ENCODE results near the gene EPYC.

The EPYC gene

DNA sequence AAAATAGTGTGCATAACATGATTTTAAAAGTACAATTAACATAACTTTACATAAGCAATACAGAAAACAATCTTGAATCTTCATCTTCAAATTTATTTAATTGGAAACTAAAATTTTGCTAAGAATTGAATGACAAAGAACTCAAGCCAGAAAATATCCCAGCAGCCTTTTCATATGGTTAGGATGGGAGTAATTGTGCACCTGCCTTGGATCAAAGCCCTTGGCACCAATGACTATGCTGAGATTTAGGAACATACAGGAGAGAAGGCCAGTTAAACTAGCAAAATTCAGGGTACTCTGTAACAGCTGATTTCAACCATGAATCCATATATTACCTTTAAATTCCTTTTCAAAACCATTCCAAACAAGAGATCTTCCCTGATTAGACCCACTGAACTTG is 47.3 kb upstream of the EPYC start:
- Histone ChIP-seq H3K27ac (ENCODE audit: extremely low read depth, low read depth, low read length) (no peak overlapping the region), H3K4me3 (ENCODE audit: low read depth, low read length) (no peak overlapping the region), H3K9me3 (ENCODE audit: control insufficient read depth, insufficient read depth, low read depth, low read length) (no peaks in the 10 kb centered on the region), H3K4me1 (ENCODE audit: control insufficient read depth, insufficient read depth, low read length) (no peaks in the 10 kb centered on the region), H3K36me3 (ENCODE audit: control insufficient read depth in 2 of 2, insufficient read depth in 1 of 2, low read length in 2 of 2) (no peaks in the 10 kb centered on the region)
- ChIA-PET POLR2A (no interaction called here), CTCF (no interaction called here)
- TF ChIP-seq ZNF202 (tag by site-specific recombination; IDR thresholded peaks at IDR 0.05; ENCODE audit: borderline replicate concordance): no peak
- TF ChIP-seq ZBTB17 (tag by site-specific recombination; IDR thresholded peaks at IDR 0.05): no peak
- TF ChIP-seq, protein P1, sequence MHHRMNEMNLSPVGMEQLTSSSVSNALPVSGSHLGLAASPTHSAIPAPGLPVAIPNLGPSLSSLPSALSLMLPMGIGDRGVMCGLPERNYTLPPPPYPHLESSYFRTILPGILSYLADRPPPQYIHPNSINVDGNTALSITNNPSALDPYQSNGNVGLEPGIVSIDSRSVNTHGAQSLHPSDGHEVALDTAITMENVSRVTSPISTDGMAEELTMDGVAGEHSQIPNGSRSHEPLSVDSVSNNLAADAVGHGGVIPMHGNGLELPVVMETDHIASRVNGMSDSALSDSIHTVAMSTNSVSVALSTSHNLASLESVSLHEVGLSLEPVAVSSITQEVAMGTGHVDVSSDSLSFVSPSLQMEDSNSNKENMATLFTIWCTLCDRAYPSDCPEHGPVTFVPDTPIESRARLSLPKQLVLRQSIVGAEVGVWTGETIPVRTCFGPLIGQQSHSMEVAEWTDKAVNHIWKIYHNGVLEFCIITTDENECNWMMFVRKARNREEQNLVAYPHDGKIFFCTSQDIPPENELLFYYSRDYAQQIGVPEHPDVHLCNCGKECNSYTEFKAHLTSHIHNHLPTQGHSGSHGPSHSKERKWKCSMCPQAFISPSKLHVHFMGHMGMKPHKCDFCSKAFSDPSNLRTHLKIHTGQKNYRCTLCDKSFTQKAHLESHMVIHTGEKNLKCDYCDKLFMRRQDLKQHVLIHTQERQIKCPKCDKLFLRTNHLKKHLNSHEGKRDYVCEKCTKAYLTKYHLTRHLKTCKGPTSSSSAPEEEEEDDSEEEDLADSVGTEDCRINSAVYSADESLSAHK (tag by site-specific recombination; IDR thresholded peaks at IDR 0.05): no peak
- TF ChIP-seq, protein P2, sequence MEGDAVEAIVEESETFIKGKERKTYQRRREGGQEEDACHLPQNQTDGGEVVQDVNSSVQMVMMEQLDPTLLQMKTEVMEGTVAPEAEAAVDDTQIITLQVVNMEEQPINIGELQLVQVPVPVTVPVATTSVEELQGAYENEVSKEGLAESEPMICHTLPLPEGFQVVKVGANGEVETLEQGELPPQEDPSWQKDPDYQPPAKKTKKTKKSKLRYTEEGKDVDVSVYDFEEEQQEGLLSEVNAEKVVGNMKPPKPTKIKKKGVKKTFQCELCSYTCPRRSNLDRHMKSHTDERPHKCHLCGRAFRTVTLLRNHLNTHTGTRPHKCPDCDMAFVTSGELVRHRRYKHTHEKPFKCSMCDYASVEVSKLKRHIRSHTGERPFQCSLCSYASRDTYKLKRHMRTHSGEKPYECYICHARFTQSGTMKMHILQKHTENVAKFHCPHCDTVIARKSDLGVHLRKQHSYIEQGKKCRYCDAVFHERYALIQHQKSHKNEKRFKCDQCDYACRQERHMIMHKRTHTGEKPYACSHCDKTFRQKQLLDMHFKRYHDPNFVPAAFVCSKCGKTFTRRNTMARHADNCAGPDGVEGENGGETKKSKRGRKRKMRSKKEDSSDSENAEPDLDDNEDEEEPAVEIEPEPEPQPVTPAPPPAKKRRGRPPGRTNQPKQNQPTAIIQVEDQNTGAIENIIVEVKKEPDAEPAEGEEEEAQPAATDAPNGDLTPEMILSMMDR (tag by site-specific recombination; IDR thresholded peaks at IDR 0.05): no peak
- no peak for TF ChIP-seq ZNF133 (tag by site-specific recombination; IDR thresholded peaks at IDR 0.05)
- TF ChIP-seq, protein P3, sequence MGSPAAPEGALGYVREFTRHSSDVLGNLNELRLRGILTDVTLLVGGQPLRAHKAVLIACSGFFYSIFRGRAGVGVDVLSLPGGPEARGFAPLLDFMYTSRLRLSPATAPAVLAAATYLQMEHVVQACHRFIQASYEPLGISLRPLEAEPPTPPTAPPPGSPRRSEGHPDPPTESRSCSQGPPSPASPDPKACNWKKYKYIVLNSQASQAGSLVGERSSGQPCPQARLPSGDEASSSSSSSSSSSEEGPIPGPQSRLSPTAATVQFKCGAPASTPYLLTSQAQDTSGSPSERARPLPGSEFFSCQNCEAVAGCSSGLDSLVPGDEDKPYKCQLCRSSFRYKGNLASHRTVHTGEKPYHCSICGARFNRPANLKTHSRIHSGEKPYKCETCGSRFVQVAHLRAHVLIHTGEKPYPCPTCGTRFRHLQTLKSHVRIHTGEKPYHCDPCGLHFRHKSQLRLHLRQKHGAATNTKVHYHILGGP (tag by site-specific recombination; IDR thresholded peaks at IDR 0.05): no peak

DNA sequence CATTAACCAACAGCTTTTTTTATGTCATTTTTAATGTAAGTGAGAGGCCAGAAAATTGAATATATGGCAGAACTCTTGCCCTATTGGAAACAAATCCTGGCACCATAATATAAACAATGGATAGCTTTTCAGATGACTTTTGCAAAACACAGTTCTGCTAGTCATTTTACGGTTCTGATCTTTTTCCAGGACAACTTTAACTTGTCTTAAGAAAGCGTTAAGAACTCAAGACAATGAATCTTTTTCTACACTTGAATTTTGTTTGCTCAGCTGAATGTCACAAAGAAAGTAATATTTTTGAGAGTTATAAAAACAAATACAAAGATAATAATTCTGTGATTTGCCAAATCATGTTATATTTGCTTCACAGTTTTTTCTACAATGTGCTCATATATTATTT is 39.8 kb upstream of the EPYC start:
- Histone ChIP-seq H3K9me3 (ENCODE audit: control insufficient read depth, insufficient read depth, low read depth, low read length) (no peaks in the 10 kb centered on the region), H3K27ac (ENCODE audit: extremely low read depth, low read depth, low read length) (no peak overlapping the region), H3K4me1 (ENCODE audit: control insufficient read depth, insufficient read depth, low read length) (no peaks in the 10 kb centered on the region), H3K4me3 (ENCODE audit: low read depth, low read length) (no peak overlapping the region), H3K36me3 (ENCODE audit: control insufficient read depth in 2 of 2, insufficient read depth in 1 of 2, low read length in 2 of 2) (no peaks in the 10 kb centered on the region)
- ChIA-PET POLR2A (no interaction called here), CTCF (no interaction called here)
- no peak for TF ChIP-seq ZNF777 (tag by site-specific recombination; IDR thresholded peaks at IDR 0.05; ENCODE audit: borderline replicate concordance)
- no peak for TF ChIP-seq ZNF169 (tag by site-specific recombination; IDR thresholded peaks at IDR 0.05)
- TF ChIP-seq, protein P4, sequence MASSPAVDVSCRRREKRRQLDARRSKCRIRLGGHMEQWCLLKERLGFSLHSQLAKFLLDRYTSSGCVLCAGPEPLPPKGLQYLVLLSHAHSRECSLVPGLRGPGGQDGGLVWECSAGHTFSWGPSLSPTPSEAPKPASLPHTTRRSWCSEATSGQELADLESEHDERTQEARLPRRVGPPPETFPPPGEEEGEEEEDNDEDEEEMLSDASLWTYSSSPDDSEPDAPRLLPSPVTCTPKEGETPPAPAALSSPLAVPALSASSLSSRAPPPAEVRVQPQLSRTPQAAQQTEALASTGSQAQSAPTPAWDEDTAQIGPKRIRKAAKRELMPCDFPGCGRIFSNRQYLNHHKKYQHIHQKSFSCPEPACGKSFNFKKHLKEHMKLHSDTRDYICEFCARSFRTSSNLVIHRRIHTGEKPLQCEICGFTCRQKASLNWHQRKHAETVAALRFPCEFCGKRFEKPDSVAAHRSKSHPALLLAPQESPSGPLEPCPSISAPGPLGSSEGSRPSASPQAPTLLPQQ (tag by site-specific recombination; IDR thresholded peaks at IDR 0.05): no peak
- no peak for TF ChIP-seq ZNF76 (tag by site-specific recombination; IDR thresholded peaks at IDR 0.05; ENCODE audit: borderline replicate concordance, low read depth)
- TF ChIP-seq PRDM1 (tag by site-specific recombination; IDR thresholded peaks at IDR 0.05): no peak
- TF ChIP-seq ZSCAN16 (tag by site-specific recombination; IDR thresholded peaks at IDR 0.05): no peak
- no peak for TF ChIP-seq OVOL3 (tag by site-specific recombination; IDR thresholded peaks at IDR 0.05)
- TF ChIP-seq ZEB2 (tag by site-specific recombination; IDR thresholded peaks at IDR 0.05): no peak
- TF ChIP-seq ZNF354C (tag by site-specific recombination; IDR thresholded peaks at IDR 0.05; ENCODE audit: borderline replicate concordance, low read depth): no peak

DNA sequence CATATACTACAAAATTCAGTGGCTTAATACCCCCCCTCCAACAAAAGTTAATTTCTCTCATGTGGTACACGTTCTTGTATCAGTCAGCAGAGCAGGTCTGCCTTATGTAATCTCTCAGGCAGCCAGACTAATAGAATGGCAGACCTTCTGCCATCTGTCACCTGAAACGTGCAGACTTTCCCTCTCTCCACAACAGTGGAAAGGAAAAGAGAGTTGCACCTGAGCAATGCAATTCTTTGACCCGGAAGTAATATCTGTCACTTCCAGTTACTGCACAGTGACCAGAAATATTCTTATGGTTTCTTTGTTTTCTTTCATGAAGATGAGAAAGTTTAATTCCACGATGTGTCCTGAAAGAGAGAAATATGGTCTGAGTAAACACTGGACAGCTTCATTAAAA is 38.6 kb upstream of the EPYC start:
- Histone ChIP-seq H3K4me1 (ENCODE audit: control insufficient read depth, insufficient read depth, low read length) (no peaks in the 10 kb centered on the region), H3K36me3 (ENCODE audit: control insufficient read depth in 2 of 2, insufficient read depth in 1 of 2, low read length in 2 of 2) (no peaks in the 10 kb centered on the region), H3K4me3 (ENCODE audit: low read depth, low read length) (no peak overlapping the region), H3K9me3 (ENCODE audit: control insufficient read depth, insufficient read depth, low read depth, low read length) (no peaks in the 10 kb centered on the region), H3K27ac (ENCODE audit: extremely low read depth, low read depth, low read length) (no peak overlapping the region)
- ChIA-PET POLR2A (no interaction called here), CTCF (interaction anchor here (0.5 kb wide), 1 partner anchor 233 kb away, joined by 3 read pairs; no protein-coding TSS in a partner anchor)
- TF ChIP-seq ZNF23 (tag by site-specific recombination; IDR thresholded peaks at IDR 0.05; ENCODE audit: borderline replicate concordance) (no peak), ZNF560 (tag by site-specific recombination; IDR thresholded peaks at IDR 0.05; ENCODE audit: borderline replicate concordance) (no peak), GFI1B (tag by site-specific recombination; IDR thresholded peaks at IDR 0.05) (no peak), ZNF544 (tag by site-specific recombination; IDR thresholded peaks at IDR 0.05) (no peak), ZEB2 (tag by site-specific recombination; IDR thresholded peaks at IDR 0.05) (no peak), ZNF239 (tag by site-specific recombination; IDR thresholded peaks at IDR 0.05) (no peak)
- TF ChIP-seq, protein P5, sequence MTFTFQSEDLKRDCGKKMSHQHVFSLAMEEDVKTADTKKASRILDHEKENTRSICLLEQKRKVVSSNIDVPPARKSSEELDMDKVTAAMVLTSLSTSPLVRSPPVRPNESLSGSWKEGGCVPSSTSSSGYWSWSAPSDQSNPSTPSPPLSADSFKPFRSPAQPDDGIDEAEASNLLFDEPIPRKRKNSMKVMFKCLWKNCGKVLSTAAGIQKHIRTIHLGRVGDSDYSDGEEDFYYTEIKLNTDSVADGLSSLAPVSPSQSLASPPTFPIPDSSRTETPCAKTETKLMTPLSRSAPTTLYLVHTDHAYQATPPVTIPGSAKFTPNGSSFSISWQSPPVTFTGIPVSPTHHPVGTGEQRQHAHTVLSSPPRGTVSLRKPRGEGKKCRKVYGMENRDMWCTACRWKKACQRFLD (tag by site-specific recombination; IDR thresholded peaks at IDR 0.05): no peak
- TF ChIP-seq, protein P6, sequence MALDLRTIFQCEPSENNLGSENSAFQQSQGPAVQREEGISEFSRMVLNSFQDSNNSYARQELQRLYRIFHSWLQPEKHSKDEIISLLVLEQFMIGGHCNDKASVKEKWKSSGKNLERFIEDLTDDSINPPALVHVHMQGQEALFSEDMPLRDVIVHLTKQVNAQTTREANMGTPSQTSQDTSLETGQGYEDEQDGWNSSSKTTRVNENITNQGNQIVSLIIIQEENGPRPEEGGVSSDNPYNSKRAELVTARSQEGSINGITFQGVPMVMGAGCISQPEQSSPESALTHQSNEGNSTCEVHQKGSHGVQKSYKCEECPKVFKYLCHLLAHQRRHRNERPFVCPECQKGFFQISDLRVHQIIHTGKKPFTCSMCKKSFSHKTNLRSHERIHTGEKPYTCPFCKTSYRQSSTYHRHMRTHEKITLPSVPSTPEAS (tag by site-specific recombination; IDR thresholded peaks at IDR 0.05): no peak

Data from HEK293 (cell line).